Measurements from ENCODE around the gene MFAP4. TPM values are rescaled to one million over a fixed set of nuclear protein-coding genes. Genes with fewer than 3 reads are reported as not detected.

MFAP4 gene
- total RNA-seq, 1 donor from 2014 or later = 307 TPM

GRCh38 chr17:19339341-19339815, 47.6 kb downstream of the MFAP4 start:
- H3K9me3 Mint-ChIP-seq (ENCODE audit: low read depth) = no peaks in the 10 kb centered on the region
- H3K4me3 Mint-ChIP-seq (ENCODE audit: unreplicated experiment) = no peak overlapping the region
- no peak overlapping the region for H3K27ac Mint-ChIP-seq (ENCODE audit: unreplicated experiment)
- H3K4me1 Mint-ChIP-seq (ENCODE audit: low read depth) = peaks cover 35% of the 10 kb centered on the region
- no peak for DNase-seq (ENCODE audit: low spot score)
- H3K36me3 Mint-ChIP-seq (ENCODE audit: low read depth) = no peaks in the 10 kb centered on the region
- TF ChIP-seq CTCF (IDR thresholded peaks at IDR 0.05) = no peak
- no peaks in the 10 kb centered on the region for H3K27me3 Mint-ChIP-seq (ENCODE audit: low read depth)

GRCh38 chr17:19338031-19338990, 48.7 kb downstream of the MFAP4 start:
- no peak for DNase-seq (ENCODE audit: low spot score)
- H3K27ac Mint-ChIP-seq (ENCODE audit: unreplicated experiment) = no peak overlapping the region

GRCh38 chr17:19337712-19338023, 49.3 kb downstream of the MFAP4 start:
- no peaks in the 10 kb centered on the region for H3K36me3 Mint-ChIP-seq (ENCODE audit: low read depth)
- H3K27me3 Mint-ChIP-seq (ENCODE audit: low read depth) = no peaks in the 10 kb centered on the region
- H3K27ac Mint-ChIP-seq (ENCODE audit: unreplicated experiment) = no peak overlapping the region
- H3K4me3 Mint-ChIP-seq (ENCODE audit: unreplicated experiment) = no peak overlapping the region
- TF ChIP-seq CTCF (IDR thresholded peaks at IDR 0.05) = no peak
- H3K4me1 Mint-ChIP-seq (ENCODE audit: low read depth) = peaks cover 36% of the 10 kb centered on the region
- no peaks in the 10 kb centered on the region for H3K9me3 Mint-ChIP-seq (ENCODE audit: low read depth)
- DNase-seq (ENCODE audit: low spot score) = no peak

More at GRCh38 chr17:19338031-19338990, 48.7 kb downstream of the MFAP4 start:
- Mint-ChIP-seq H3K27me3 (ENCODE audit: low read depth) (no peaks in the 10 kb centered on the region), H3K9me3 (ENCODE audit: low read depth) (no peaks in the 10 kb centered on the region), H3K4me3 (ENCODE audit: unreplicated experiment) (no peak overlapping the region), H3K4me1 (ENCODE audit: low read depth) (peaks cover 35% of the 10 kb centered on the region), H3K36me3 (ENCODE audit: low read depth) (no peaks in the 10 kb centered on the region)
- peak; percentile 68 for TF ChIP-seq CTCF (IDR thresholded peaks at IDR 0.05)

- peak; percentile 16 for TF ChIP-seq CTCF (IDR thresholded peaks at IDR 0.05)
- Mint-ChIP-seq H3K27ac (ENCODE audit: unreplicated experiment) (peak overlapping the region; percentile 23), H3K9me3 (ENCODE audit: low read depth) (no peaks in the 10 kb centered on the region), H3K4me1 (ENCODE audit: low read depth) (peaks cover 36% of the 10 kb centered on the region), H3K36me3 (ENCODE audit: low read depth) (no peaks in the 10 kb centered on the region), H3K27me3 (ENCODE audit: low read depth) (no peaks in the 10 kb centered on the region), H3K4me3 (ENCODE audit: unreplicated experiment) (no peak overlapping the region)
- no peak for DNase-seq (ENCODE audit: low spot score)
Measured at GRCh38 chr17:19336938-19337711, 49.9 kb downstream of the MFAP4 start.

GRCh38 chr17:19335951-19336631, 50.9 kb downstream of the MFAP4 start:
- no peaks in the 10 kb centered on the region for H3K9me3 Mint-ChIP-seq (ENCODE audit: low read depth)
- H3K27me3 Mint-ChIP-seq (ENCODE audit: low read depth) = no peaks in the 10 kb centered on the region
- no peak overlapping the region for H3K27ac Mint-ChIP-seq (ENCODE audit: unreplicated experiment)
- DNase-seq (ENCODE audit: low spot score) = no peak
- H3K36me3 Mint-ChIP-seq (ENCODE audit: low read depth) = no peaks in the 10 kb centered on the region
- H3K4me3 Mint-ChIP-seq (ENCODE audit: unreplicated experiment) = no peak overlapping the region
- H3K4me1 Mint-ChIP-seq (ENCODE audit: low read depth) = peaks cover 35% of the 10 kb centered on the region
- TF ChIP-seq CTCF (IDR thresholded peaks at IDR 0.05) = no peak
